HK-2 (cell line): ENCODE data around the gene CARD10.
A peak's percentile ranks its signal among the peaks of the same experiment; 100 is the strongest.

Experiments
- DNase-seq: peaks from one replicate; pipeline ENCODE4 v3.0.0-alpha.2; 2018; ENCODE audit not compliant: unreplicated experiment

Gene CARD10

GRCh38 chr22:37502342-37503182 is 16.7 kb downstream of the CARD10 start:
- DNase-seq, result peak; percentile 43

GRCh38 chr22:37501610-37502341 is 17.4 kb downstream of the CARD10 start:
- DNase-seq, result peak; percentile 84

- peak; percentile 72 for DNase-seq
These were observed 18.2 kb downstream of the CARD10 start for GRCh38 chr22:37500745-37501609.

GRCh38 chr22:37499789-37500540 is 19.2 kb downstream of the CARD10 start:
- no peak for DNase-seq

- peak; percentile 45 for DNase-seq
These were observed 20.0 kb downstream of the CARD10 start for GRCh38 chr22:37499027-37499707.

- peak; percentile 33 for DNase-seq
These were observed 20.8 kb downstream of the CARD10 start for GRCh38 chr22:37498289-37498909.

GRCh38 chr22:37497062-37497599 is 22.1 kb downstream of the CARD10 start:
- DNase-seq, result peak; percentile 85

GRCh38 chr22:37496651-37497050 is 22.6 kb downstream of the CARD10 start:
- DNase-seq, result peak; percentile 87

GRCh38 chr22:37493979-37494378 is 25.2 kb downstream of the CARD10 start:
- DNase-seq, result no peak

GRCh38 chr22:37492428-37493344 is 26.5 kb downstream of the CARD10 start:
- peak; percentile 56 for DNase-seq

- no peak for DNase-seq
These were observed 27.4 kb downstream of the CARD10 start for GRCh38 chr22:37491559-37492427.

- DNase-seq, result no peak
These were observed 28.1 kb downstream of the CARD10 start for GRCh38 chr22:37491106-37491505.

GRCh38 chr22:37489983-37490382 is 29.2 kb downstream of the CARD10 start:
- no peak for DNase-seq

GRCh38 chr22:37488337-37489135 is 30.7 kb downstream of the CARD10 start:
- DNase-seq, result no peak

- no peak for DNase-seq
These were observed 31.6 kb downstream of the CARD10 start for GRCh38 chr22:37487571-37487970.

GRCh38 chr22:37487129-37487528 is 32.1 kb downstream of the CARD10 start:
- DNase-seq, result no peak

GRCh38 chr22:37486224-37486845 is 32.9 kb downstream of the CARD10 start, which contains the start of gene MFNG:
MFNG (minus strand) TSS chr22:37486384; CDS start chr22:37486177, 207 bp downstream.
- peak; percentile 69 for DNase-seq
